ENCODE results near the gene SLC26A6. TPM values are rescaled to one million over a fixed set of nuclear protein-coding genes. Genes with fewer than 3 reads are reported as not detected.
A peak's percentile ranks its signal among the peaks of the same experiment; 100 is the strongest.

SLC26A6 gene
- total RNA-seq, 4 donors from 2014 or later = 9.4 to 36.5 (median 17.9) TPM

GRCh38 chr3:48674505-48674904 lies 39.2 kb upstream of the SLC26A6 start:
- 82 to 86% methylated on average over 9 of the region's 9 CpGs for WGBS, 2 donors
- intact Hi-C loops (cut with DNase I; ENCODE audit: low total_unique reads) = no loop called here
- H3K4me3 ChIP-seq (ENCODE audit: low read depth, poor library complexity, severe bottlenecking) = no peak overlapping the region
- TF ChIP-seq POLR2A (IDR thresholded peaks at IDR 0.05) = no peak
- no peak for DNase-seq (ENCODE audit: low spot score in 2 of 2)

- 57 to 61% methylated on average over 1 of the region's 1 CpG for WGBS, 2 donors
- DNase-seq (ENCODE audit: low spot score in 2 of 2) = no peak
- intact Hi-C loops (cut with DNase I; ENCODE audit: low total_unique reads) = no loop called here
- TF ChIP-seq CTCF (IDR thresholded peaks at IDR 0.05) (no peak), POLR2A (IDR thresholded peaks at IDR 0.05) (no peak)
- H3K4me3 ChIP-seq (ENCODE audit: low read depth, poor library complexity, severe bottlenecking) = no peak overlapping the region
Observed at GRCh38 chr3:48672522-48672921, 37.3 kb upstream of the SLC26A6 start.

GRCh38 chr3:48664929-48665328 lies 29.7 kb upstream of the SLC26A6 start:
- no peak overlapping the region for H3K4me3 ChIP-seq (ENCODE audit: low read depth, poor library complexity, severe bottlenecking)
- no peak for TF ChIP-seq CTCF (IDR thresholded peaks at IDR 0.05)
- no peak for TF ChIP-seq POLR2A (IDR thresholded peaks at IDR 0.05)
- DNase-seq (ENCODE audit: low spot score in 2 of 2) = no peak
- intact Hi-C loops (cut with DNase I; ENCODE audit: low total_unique reads) = no loop called here
- WGBS, 2 donors = 74 to 76% methylated on average over 4 of the region's 4 CpGs

GRCh38 chr3:48664313-48664644 lies 29.0 kb upstream of the SLC26A6 start:
- 51 to 56% methylated on average over 11 of the region's 11 CpGs for WGBS, 2 donors
- intact Hi-C loops (cut with DNase I; ENCODE audit: low total_unique reads) = no loop called here
- TF ChIP-seq POLR2A (IDR thresholded peaks at IDR 0.05) (no peak), CTCF (IDR thresholded peaks at IDR 0.05) (no peak)
- no peak overlapping the region for H3K4me3 ChIP-seq (ENCODE audit: low read depth, poor library complexity, severe bottlenecking)
- DNase-seq (ENCODE audit: low spot score in 2 of 2) = no peak

GRCh38 chr3:48663489-48664312 lies 28.4 kb upstream of the SLC26A6 start:
- intact Hi-C loops (cut with DNase I; ENCODE audit: low total_unique reads) = no loop called here
- TF ChIP-seq POLR2A (IDR thresholded peaks at IDR 0.05) (no peak), CTCF (IDR thresholded peaks at IDR 0.05) (peak in 1 of 3 donors; percentile 26)
- whole genome bisulfite sequencing, 2 donors = 0% methylated on average over 44 to 56 of the region's 66 CpGs
- peak overlapping the region; percentile 2 for H3K4me3 ChIP-seq (ENCODE audit: low read depth, poor library complexity, severe bottlenecking)
- peak; percentile 90 to 97 for DNase-seq (ENCODE audit: low spot score in 2 of 2)

- DNase-seq (ENCODE audit: low spot score in 2 of 2) = peak; percentile 44 to 91
- 1 to 3% methylated on average over 29 to 43 of the region's 52 CpGs for WGBS, 2 donors
- intact Hi-C loops (cut with DNase I; ENCODE audit: low total_unique reads) = no loop called here
- no peak for TF ChIP-seq CTCF (IDR thresholded peaks at IDR 0.05)
- TF ChIP-seq POLR2A (IDR thresholded peaks at IDR 0.05) = no peak
- peak within 1 kb of the TSS; percentile 2 for H3K4me3 ChIP-seq (ENCODE audit: low read depth, poor library complexity, severe bottlenecking)
Observed at GRCh38 chr3:48662753-48663488, 27.7 kb upstream of the SLC26A6 start, which contains the start of gene CELSR3. Gene CELSR3, minus strand, starts transcription at chr3:48662886. Its CDS starts 252 bp downstream, at chr3:48662634.
